HUES6 (cell line): ENCODE results near the gene LTB.

ENCODE experiments used
- H3K27ac ChIP-seq: 2 replicates; pipeline ENCODE4 v1.7.0; 2013; ENCODE audit warnings: low read depth, mild to moderate bottlenecking, low read length, inconsistent platforms
- H3K27me3 ChIP-seq: 2 replicates; pipeline ENCODE4 v1.6.1; 2013; ENCODE audit warnings: low read length; ENCODE audit not compliant: control insufficient read depth, insufficient read depth
- H3K36me3 ChIP-seq: 2 replicates; pipeline ENCODE4 v1.6.1; 2013; ENCODE audit warnings: low read length; ENCODE audit not compliant: control insufficient read depth, insufficient read depth
- H3K4me1 ChIP-seq: 2 replicates; pipeline ENCODE4 v1.6.1; 2013; ENCODE audit warnings: low read length; ENCODE audit not compliant: control insufficient read depth, insufficient read depth
- H3K4me3 ChIP-seq: 2 replicates; pipeline ENCODE4 v1.5.1; 2013; ENCODE audit warnings: low read depth, low read length
- H3K9ac ChIP-seq: one replicate; pipeline ENCODE4 v1.6.1; 2013; ENCODE audit warnings: mild to moderate bottlenecking, low read length
- H3K9me3 ChIP-seq: 2 replicates; pipeline ENCODE4 v1.6.1; 2013; ENCODE audit warnings: low read depth, low read length; ENCODE audit not compliant: control insufficient read depth, insufficient read depth

LTB gene

DNA sequence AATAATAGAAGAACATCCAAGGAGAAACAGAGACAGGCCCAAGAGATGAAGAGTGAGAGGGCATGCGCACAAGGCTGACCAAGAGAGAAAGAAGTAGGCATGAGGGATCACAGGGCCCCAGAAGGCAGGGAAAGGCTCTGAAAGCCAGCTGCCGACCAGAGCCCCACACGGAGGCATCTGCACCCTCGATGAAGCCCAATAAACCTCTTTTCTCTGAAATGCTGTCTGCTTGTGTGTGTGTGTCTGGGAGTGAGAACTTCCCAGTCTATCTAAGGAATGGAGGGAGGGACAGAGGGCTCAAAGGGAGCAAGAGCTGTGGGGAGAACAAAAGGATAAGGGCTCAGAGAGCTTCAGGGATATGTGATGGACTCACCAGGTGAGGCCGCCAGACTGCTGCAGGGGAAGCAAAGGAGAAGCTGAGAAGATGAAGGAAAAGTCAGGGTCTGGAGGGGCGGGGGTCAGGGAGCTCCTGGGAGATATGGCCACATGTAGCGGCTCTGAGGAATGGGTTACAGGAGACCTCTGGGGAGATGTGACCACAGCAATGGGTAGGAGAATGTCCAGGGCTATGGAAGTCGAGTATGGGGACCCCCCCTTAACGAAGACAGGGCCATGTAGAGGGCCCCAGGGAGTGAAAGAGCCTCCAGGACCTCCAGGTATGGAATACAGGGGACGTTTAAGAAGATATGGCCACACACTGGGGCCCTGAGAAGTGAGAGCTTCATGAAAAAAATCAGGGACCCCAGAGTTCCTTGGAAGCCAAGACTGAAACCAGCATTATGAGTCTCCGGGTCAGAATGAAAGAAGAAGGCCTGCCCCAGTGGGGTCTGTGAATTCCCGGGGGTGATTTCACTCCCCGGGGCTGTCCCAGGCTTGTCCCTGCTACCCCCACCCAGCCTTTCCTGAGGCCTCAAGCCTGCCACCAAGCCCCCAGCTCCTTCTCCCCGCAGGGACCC lies 7.8 kb downstream of the LTB start:
- H3K4me3 ChIP-seq, result no peak overlapping the region
- H3K9me3 ChIP-seq, result no peaks in the 10 kb centered on the region
- no peak overlapping the region for H3K27ac ChIP-seq
- no peaks in the 10 kb centered on the region for H3K36me3 ChIP-seq
- peaks cover 25% of the 10 kb centered on the region for H3K4me1 ChIP-seq
- H3K27me3 ChIP-seq, result peaks cover 11% of the 10 kb centered on the region; the same call in 1 of the 2 replicates
- no peak overlapping the region for H3K9ac ChIP-seq

DNA sequence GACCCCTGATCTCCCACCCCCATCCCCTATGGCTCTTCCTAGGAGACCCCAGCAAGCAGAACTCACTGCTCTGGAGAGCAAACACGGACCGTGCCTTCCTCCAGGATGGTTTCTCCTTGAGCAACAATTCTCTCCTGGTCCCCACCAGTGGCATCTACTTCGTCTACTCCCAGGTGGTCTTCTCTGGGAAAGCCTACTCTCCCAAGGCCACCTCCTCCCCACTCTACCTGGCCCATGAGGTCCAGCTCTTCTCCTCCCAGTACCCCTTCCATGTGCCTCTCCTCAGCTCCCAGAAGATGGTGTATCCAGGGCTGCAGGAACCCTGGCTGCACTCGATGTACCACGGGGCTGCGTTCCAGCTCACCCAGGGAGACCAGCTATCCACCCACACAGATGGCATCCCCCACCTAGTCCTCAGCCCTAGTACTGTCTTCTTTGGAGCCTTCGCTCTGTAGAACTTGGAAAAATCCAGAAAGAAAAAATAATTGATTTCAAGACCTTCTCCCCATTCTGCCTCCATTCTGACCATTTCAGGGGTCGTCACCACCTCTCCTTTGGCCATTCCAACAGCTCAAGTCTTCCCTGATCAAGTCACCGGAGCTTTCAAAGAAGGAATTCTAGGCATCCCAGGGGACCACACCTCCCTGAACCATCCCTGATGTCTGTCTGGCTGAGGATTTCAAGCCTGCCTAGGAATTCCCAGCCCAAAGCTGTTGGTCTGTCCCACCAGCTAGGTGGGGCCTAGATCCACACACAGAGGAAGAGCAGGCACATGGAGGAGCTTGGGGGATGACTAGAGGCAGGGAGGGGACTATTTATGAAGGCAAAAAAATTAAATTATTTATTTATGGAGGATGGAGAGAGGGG lies 8.8 kb downstream of the LTB start:
- H3K36me3 ChIP-seq, result no peaks in the 10 kb centered on the region
- no peak overlapping the region for H3K9ac ChIP-seq
- no peaks in the 10 kb centered on the region for H3K9me3 ChIP-seq
- H3K4me1 ChIP-seq, result peaks cover 17% of the 10 kb centered on the region
- no peak overlapping the region for H3K27ac ChIP-seq
- peaks cover 11% of the 10 kb centered on the region; the same call in 1 of the 2 replicates for H3K27me3 ChIP-seq
- H3K4me3 ChIP-seq, result no peak overlapping the region

DNA sequence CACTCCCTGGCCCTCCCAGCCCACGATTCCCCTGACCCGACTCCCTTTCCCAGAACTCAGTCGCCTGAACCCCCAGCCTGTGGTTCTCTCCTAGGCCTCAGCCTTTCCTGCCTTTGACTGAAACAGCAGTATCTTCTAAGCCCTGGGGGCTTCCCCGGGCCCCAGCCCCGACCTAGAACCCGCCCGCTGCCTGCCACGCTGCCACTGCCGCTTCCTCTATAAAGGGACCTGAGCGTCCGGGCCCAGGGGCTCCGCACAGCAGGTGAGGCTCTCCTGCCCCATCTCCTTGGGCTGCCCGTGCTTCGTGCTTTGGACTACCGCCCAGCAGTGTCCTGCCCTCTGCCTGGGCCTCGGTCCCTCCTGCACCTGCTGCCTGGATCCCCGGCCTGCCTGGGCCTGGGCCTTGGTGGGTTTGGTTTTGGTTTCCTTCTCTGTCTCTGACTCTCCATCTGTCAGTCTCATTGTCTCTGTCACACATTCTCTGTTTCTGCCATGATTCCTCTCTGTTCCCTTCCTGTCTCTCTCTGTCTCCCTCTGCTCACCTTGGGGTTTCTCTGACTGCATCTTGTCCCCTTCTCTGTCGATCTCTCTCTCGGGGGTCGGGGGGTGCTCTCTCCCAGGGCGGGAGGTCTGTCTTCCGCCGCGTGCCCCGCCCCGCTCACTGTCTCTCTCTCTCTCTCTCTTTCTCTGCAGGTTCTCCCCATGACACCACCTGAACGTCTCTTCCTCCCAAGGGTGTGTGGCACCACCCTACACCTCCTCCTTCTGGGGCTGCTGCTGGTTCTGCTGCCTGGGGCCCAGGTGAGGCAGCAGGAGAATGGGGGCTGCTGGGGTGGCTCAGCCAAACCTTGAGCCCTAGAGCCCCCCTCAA lies 9.9 kb downstream of the LTB start, which contains the start of gene LTA:
LTA (plus strand) TSS at position 249 of the 871 bp plus-strand sequence; CDS start at position 703, 454 bp downstream.
- Histone ChIP-seq H3K36me3 (no peaks in the 10 kb centered on the region), H3K9me3 (no peaks in the 10 kb centered on the region), H3K9ac (no peak within 1 kb of the TSS), H3K27ac (no peak within 1 kb of the TSS), H3K4me1 (peaks cover 18% of the 10 kb centered on the region), H3K4me3 (no peak within 1 kb of the TSS), H3K27me3 (peaks cover 11% of the 10 kb centered on the region; the same call in 1 of the 2 replicates)

DNA sequence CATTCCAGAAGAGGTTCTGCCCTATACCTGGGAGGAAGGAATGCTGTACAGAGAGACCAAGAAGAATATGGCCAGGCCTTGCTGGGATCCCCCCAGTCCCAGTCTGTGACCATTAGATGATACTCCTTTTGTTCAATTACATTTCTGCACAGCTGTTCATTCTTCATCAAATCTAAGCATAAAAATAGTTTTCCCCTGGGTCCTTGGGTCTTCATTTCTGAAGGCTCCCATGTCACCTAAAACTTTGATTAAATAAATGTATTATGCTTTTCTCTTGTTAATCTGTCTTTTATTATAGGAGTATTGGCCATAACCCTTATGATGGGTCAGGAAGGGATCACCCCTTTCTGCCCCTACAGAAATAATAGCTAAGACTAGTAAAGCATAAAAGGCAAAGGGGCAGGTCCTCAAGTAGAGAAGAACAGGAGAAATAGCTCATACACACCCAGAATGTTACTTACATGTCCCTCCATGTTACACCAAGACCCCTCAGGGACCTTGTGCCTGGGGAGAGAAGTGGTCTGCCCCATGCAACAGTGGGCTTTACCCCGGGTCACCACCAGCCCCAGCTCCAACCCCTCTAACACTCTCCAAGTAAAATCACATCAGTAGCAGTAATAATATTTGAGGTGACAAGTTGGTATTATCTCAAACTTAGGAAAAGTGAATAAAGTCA lies 12.2 kb downstream of the LTB start:
- no peaks in the 10 kb centered on the region for H3K9me3 ChIP-seq
- H3K9ac ChIP-seq, result no peak overlapping the region
- no peaks in the 10 kb centered on the region for H3K27me3 ChIP-seq
- peaks cover 12% of the 10 kb centered on the region for H3K4me1 ChIP-seq
- no peak overlapping the region for H3K27ac ChIP-seq
- no peak overlapping the region for H3K4me3 ChIP-seq
- H3K36me3 ChIP-seq, result no peaks in the 10 kb centered on the region

- Histone ChIP-seq H3K27ac (no peak overlapping the region), H3K9me3 (no peaks in the 10 kb centered on the region), H3K9ac (no peak overlapping the region), H3K4me3 (no peak overlapping the region), H3K27me3 (no peaks in the 10 kb centered on the region), H3K4me1 (peaks cover 6% of the 10 kb centered on the region), H3K36me3 (no peaks in the 10 kb centered on the region)
Observed at GRCh38 chr6:31568537-31568961, 13.7 kb downstream of the LTB start.

GRCh38 chr6:31567531-31568370 lies 14.5 kb downstream of the LTB start:
- H3K27me3 ChIP-seq, result no peaks in the 10 kb centered on the region
- H3K9me3 ChIP-seq, result no peaks in the 10 kb centered on the region
- H3K4me3 ChIP-seq, result no peak overlapping the region
- H3K27ac ChIP-seq, result no peak overlapping the region
- H3K9ac ChIP-seq, result no peak overlapping the region
- H3K36me3 ChIP-seq, result no peaks in the 10 kb centered on the region
- H3K4me1 ChIP-seq, result peaks cover 6% of the 10 kb centered on the region

DNA sequence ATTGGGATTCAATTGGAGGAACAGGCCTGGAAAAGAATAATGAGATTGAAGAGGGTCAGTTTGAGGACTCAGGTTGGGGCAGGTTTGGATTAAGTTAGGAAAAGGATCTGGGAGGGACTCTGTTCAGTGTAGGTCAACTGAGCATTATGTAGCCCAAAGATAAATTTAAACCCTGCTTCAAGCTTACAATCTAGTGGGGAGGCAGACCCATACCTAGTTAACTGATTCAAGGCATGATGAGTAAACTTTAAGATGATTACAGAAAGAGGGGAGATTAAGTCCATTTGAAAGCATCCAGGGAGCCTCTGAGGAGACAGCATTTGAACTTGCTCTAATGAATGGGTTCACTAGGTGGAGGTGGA lies 21.5 kb downstream of the LTB start:
- peaks cover 14% of the 10 kb centered on the region; the same call in 1 of the 2 replicates for H3K4me1 ChIP-seq
- no peak overlapping the region for H3K27ac ChIP-seq

DNA sequence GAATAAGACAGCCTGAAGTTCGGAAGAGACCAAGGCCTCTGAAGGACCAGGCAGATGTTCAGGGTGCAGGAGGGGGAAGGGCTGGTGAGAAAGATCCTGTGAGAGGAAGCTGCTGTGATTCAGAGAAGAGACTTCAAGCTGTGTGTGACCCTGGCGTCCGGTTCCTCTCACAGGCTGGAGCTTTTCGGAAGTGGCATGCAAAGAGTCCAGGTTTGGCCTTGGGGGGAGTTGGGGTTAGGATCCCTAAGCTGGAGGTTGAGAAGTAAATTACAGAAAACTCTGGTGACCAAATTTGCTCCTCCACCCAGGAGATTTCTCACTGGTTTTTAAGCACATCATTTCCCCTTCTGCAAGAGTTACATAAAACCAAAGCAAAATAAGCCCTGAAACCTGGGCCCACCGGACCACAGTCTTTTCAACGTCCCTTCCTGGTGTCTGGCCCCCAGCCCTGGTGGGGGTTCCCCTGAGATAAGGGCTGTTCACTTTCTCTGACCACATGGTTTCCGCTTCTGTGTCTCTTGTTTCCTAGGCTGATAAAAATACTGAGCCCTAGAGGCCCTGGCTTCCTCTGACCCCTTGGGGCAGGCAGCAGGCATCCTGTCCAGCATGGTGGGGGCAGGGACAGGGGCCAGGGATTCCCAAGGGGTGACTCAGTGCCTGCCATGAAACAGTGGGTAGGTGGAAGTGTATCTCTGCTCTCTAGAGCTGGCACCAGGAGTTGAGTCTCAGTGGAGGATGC lies 22.1 kb downstream of the LTB start:
- Histone ChIP-seq H3K9ac (peak overlapping the region; percentile 56), H3K36me3 (peaks cover 34% of the 10 kb centered on the region), H3K4me1 (peaks cover 14% of the 10 kb centered on the region; the same call in 1 of the 2 replicates), H3K9me3 (no peaks in the 10 kb centered on the region), H3K27me3 (no peaks in the 10 kb centered on the region), H3K27ac (peak overlapping the region; percentile 10; the same call in 1 of the 2 replicates), H3K4me3 (no peak overlapping the region)

More for the DNA sequence above, 21.5 kb downstream of the LTB start:
- no peak overlapping the region for H3K9ac ChIP-seq
- H3K27me3 ChIP-seq, result no peaks in the 10 kb centered on the region
- no peaks in the 10 kb centered on the region for H3K9me3 ChIP-seq
- no peak overlapping the region for H3K4me3 ChIP-seq
- H3K36me3 ChIP-seq, result peaks cover 34% of the 10 kb centered on the region

- no peaks in the 10 kb centered on the region for H3K27me3 ChIP-seq
- peaks cover 34% of the 10 kb centered on the region for H3K36me3 ChIP-seq
- peak overlapping the region; percentile 10; the same call in 1 of the 2 replicates for H3K27ac ChIP-seq
- peaks cover 14% of the 10 kb centered on the region; the same call in 1 of the 2 replicates for H3K4me1 ChIP-seq
- no peak overlapping the region for H3K4me3 ChIP-seq
- H3K9me3 ChIP-seq, result no peaks in the 10 kb centered on the region
- H3K9ac ChIP-seq, result peak overlapping the region; percentile 56
Observed at GRCh38 chr6:31559606-31559957, 22.6 kb downstream of the LTB start.
